Naive thymus-derived CD4-positive, alpha-beta T cell (primary cell): Measurements from ENCODE around the gene PNPLA4. TPM values are rescaled to one million over a fixed set of nuclear protein-coding genes. Genes with fewer than 3 reads are reported as not detected.

Experiments used
- ATAC-seq: fragments of 150-1000 bp; cut with Tn5 transposase; 2 replicates; pipeline ENCODE4 v1.10.0; 2021; ENCODE audit warnings: mild to moderate bottlenecking, moderate library complexity
- CTCF ChIA-PET: fragments of 350-600 bp; sonication (Branson Sonifier 250); formaldehyde crosslinking; loops from one replicate; lab custom pipeline; 2021; ENCODE audit warnings: antibody characterized with exemption; lab: Charles Lee
- POLR2A ChIA-PET: fragments of 350-600 bp; sonication (Branson Sonifier 250); formaldehyde crosslinking; loops from one replicate; lab custom pipeline; 2021; ENCODE audit warnings: antibody characterized with exemption, inconsistent platforms; lab: Charles Lee
- DNase-seq, 9 donors: peaks; one replicate each; pipeline versions ENCODE4 v3.0.0 to v3.0.0-alpha.2; 2020 to 2022; ENCODE audit warnings: mixed read lengths in 1 of 9
- H3K27ac ChIP-seq: one replicate; pipeline ENCODE4 v1.7.0; 2013; ENCODE audit warnings: mild to moderate bottlenecking, low read depth, low read length, moderate library complexity
- H3K27me3 ChIP-seq, 2 donors: one replicate each; pipeline ENCODE4 v1.7.0; 2013; ENCODE audit warnings: low read length in 2 of 2, mild to moderate bottlenecking in 2 of 2, moderate library complexity in 2 of 2; ENCODE audit not compliant: control insufficient read depth in 2 of 2, insufficient read depth in 2 of 2
- H3K36me3 ChIP-seq, 3 experiments: 1 replicate in 2 of 3; 2 replicates in 1 of 3; pipeline ENCODE4 v1.7.0; 2013; ENCODE audit warnings: low read length in 3 of 3, mild to moderate bottlenecking in 3 of 3, moderate library complexity in 1 of 3; ENCODE audit not compliant: insufficient read depth in 3 of 3, control insufficient read depth in 2 of 3
- H3K4me1 ChIP-seq, 2 donors: one replicate each; pipeline ENCODE4 v1.7.0; 2013; ENCODE audit warnings: low read length in 2 of 2, mild to moderate bottlenecking in 2 of 2, moderate library complexity in 1 of 2; ENCODE audit not compliant: control insufficient read depth in 2 of 2, insufficient read depth in 2 of 2
- H3K4me3 ChIP-seq: 2 replicates; pipeline ENCODE4 v1.7.0; 2013; ENCODE audit warnings: mild to moderate bottlenecking, low read length
- H3K9me3 ChIP-seq, 3 experiments: 1 replicate in 2 of 3; 2 replicates in 1 of 3; pipeline ENCODE4 v1.7.0; 2013; ENCODE audit warnings: low read length in 3 of 3; ENCODE audit not compliant: control insufficient read depth in 2 of 3
- H3K27ac Mint-ChIP-seq, 9 donors: one replicate each; pipeline ENCODE4 v1.8.0; 2020 to 2022; ENCODE audit warnings: mixed read lengths in 9 of 9, mild to moderate bottlenecking in 8 of 9, moderate library complexity in 5 of 9, inconsistent platforms in 2 of 9
- H3K27me3 Mint-ChIP-seq, 5 donors: one replicate each; pipeline ENCODE4 v1.8.0; 2021 to 2022; ENCODE audit warnings: mixed read lengths in 5 of 5, mild to moderate bottlenecking in 1 of 5
- H3K36me3 Mint-ChIP-seq, 5 donors: one replicate each; pipeline ENCODE4 v1.8.0; 2020 to 2022; ENCODE audit warnings: mixed read lengths in 5 of 5, mild to moderate bottlenecking in 3 of 5, inconsistent platforms in 1 of 5
- H3K4me1 Mint-ChIP-seq, 7 donors: one replicate each; pipeline ENCODE4 v1.8.0; 2020 to 2022; ENCODE audit warnings: mixed read lengths in 7 of 7, mild to moderate bottlenecking in 3 of 7, inconsistent platforms in 1 of 7
- H3K4me3 Mint-ChIP-seq, 10 donors: one replicate each; pipeline ENCODE4 v1.8.0; 2020 to 2022; ENCODE audit warnings: mild to moderate bottlenecking in 10 of 10, mixed read lengths in 10 of 10, moderate library complexity in 6 of 10, inconsistent platforms in 2 of 10
- H3K9me3 Mint-ChIP-seq, 11 donors: one replicate each; pipeline ENCODE4 v1.8.0; 2020 to 2022; ENCODE audit warnings: mixed read lengths in 11 of 11, mild to moderate bottlenecking in 4 of 11, inconsistent platforms in 1 of 11, moderate library complexity in 1 of 11
- intact Hi-C, 2 donors: fragments of 100-400 bp; cut with micrococcal nuclease; formaldehyde crosslinking; loops; one replicate each; pipeline ENCODE4 v1.15.1; 2023
- polyA plus RNA-seq, 2 donors: library from polyadenylated mRNA; unstranded; fragments of 300-500 nt; fragmentation: Illumina TruSeq; gene quantifications; one replicate each; pipeline ENCODE4 v1.2.3, GENCODE V29; 2021
- total RNA-seq, 6 experiments: library from RNA in 5 of 6; stranded (reverse) in 5 of 6; gene quantifications; 1 replicate in 5 of 6; 2 replicates in 1 of 6; pipeline ENCODE4 v1.2.3 and lab custom pipeline; 2021 to 2026

PNPLA4 gene, protein sequence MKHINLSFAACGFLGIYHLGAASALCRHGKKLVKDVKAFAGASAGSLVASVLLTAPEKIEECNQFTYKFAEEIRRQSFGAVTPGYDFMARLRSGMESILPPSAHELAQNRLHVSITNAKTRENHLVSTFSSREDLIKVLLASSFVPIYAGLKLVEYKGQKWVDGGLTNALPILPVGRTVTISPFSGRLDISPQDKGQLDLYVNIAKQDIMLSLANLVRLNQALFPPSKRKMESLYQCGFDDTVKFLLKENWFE
- total RNA-seq: 1 to 10 TPM; 4.0 to 4.3 (median 4.2) TPM
- 10 to 100 TPM; 13.6 to 18.7 TPM for polyA plus RNA-seq
- total RNA-seq (lab: John Stamatoyannopoulos, UW): 3.0 reads per million, percentile 16 among the genes with 10 or more reads in this experiment

DNA sequence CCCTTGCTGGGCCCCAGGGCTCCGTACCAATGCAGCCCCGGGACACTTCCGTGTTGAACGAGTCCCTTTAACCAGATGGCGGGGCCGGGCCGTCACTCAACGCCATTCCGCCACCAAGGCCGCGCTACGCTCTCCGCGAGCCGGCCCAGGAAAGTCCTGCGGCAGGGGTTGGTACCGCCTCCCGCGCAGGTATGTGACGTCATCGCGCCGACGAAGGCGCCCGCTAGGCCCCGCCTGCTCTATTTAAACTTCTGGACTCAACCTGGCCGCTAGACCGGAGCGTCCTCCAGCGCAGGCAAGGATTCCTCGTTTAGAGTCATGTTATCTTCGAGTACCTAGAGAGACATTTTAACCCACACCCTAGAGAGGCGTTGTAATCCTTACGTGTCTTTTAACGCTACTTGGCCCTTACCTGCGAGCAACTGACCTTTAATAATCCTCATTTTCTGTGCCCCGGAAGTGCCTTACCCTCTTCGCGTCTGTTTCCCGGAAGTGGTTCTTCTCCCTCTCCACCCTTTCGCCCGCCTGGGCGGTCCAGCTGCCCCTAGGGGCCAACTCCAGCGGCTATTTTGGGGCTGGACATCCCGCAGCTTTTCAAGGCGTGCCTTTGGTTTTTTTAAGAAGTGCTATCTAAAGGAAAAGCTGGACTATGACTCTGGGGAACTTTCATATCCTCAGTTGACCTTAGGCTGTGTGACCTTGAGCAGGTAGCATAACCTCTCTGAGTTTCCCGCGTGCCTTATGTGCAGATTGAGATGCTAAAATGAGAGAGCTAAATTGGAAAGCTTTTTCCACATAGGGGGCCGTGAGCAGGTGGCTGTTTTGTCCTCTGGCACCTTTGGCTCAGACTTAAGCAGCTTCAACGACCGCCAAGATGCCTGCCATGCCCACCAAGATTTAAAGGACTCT lies at the start of gene PNPLA4:
Gene PNPLA4, minus strand, starts transcription at position 155 of the 909 bp plus-strand sequence. CDS start 1,294 bp downstream, outside the sequence.
- ATAC-seq: peak; percentile 96
- CTCF ChIA-PET: interaction anchor here (0.6 kb wide), 1 partner anchor 729 kb away, joined by 4 read pairs; no protein-coding TSS in a partner anchor
- intact Hi-C loops: loop anchor here (1.0 to 10.0 kb wide), 5 partner anchors 779 to 1907 kb away; partner anchors contain the start of gene PUDP (in 2 of the 2)
- H3K27ac ChIP-seq: peak within 1 kb of the TSS; percentile 85
- H3K4me3 Mint-ChIP-seq: peak within 1 kb of the TSS; percentile 83 to 99 (median 94)
- peaks cover 0 to 38% (median 22%) of the 10 kb centered on the region in 7 donors for H3K4me1 Mint-ChIP-seq
- peaks cover 6 to 11% of the 10 kb centered on the region in 2 donors for H3K4me1 ChIP-seq
- H3K27me3 ChIP-seq: no peaks in the 10 kb centered on the region
- no peaks in the 10 kb centered on the region for H3K9me3 ChIP-seq
- peak within 1 kb of the TSS; percentile 75 for H3K4me3 ChIP-seq
- no peaks in the 10 kb centered on the region for H3K27me3 Mint-ChIP-seq
- peak within 1 kb of the TSS; percentile 89 to 99 (median 96) for H3K27ac Mint-ChIP-seq
- POLR2A ChIA-PET: no interaction called here
- peak; percentile 58 to 87 (median 81) for DNase-seq
- H3K36me3 Mint-ChIP-seq: peaks cover 0 to 13% (median 2%) of the 10 kb centered on the region in 5 donors
- peaks cover 0 to 6% (median 0%) of the 10 kb centered on the region in 3 experiments for H3K36me3 ChIP-seq
- H3K9me3 Mint-ChIP-seq: peaks cover 0 to 3% (median 0%) of the 10 kb centered on the region in 11 donors

DNA sequence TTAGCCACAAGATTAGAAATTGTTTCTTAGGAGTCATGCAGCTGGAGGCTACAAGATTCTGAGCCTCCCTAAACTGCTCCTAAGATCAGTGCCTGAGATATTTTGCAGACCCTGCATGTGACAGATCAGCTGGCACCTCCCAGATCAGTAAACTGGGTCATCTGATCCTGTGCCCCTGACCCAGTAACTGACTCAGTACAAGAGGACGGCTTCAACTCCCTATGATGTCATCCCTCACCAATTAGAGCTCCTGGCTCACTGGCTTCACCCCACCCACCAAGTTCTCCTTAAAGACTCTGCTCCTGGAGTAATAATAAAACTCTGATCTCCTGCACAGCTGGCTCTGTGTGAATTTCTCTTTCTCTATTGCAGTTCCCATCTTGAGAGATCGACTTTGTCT lies 45.4 kb upstream of the PNPLA4 start:
- Mint-ChIP-seq H3K4me1 (no peaks in the 10 kb centered on the region), H3K27ac (no peak overlapping the region), H3K36me3 (peaks cover 0 to 18% (median 5%) of the 10 kb centered on the region in 5 donors), H3K27me3 (no peaks in the 10 kb centered on the region), H3K4me3 (no peak overlapping the region), H3K9me3 (peaks cover 0 to 16% (median 5%) of the 10 kb centered on the region in 11 donors)
- H3K27ac ChIP-seq: no peak overlapping the region
- DNase-seq (no peak), ATAC-seq (no peak)
- ChIA-PET POLR2A (no interaction called here), CTCF (no interaction called here)
- H3K36me3 ChIP-seq: no peaks in the 10 kb centered on the region
- H3K9me3 ChIP-seq: no peaks in the 10 kb centered on the region
- H3K27me3 ChIP-seq: no peaks in the 10 kb centered on the region
- intact Hi-C loops: no loop called here
- H3K4me3 ChIP-seq: no peak overlapping the region
- H3K4me1 ChIP-seq: no peaks in the 10 kb centered on the region

DNA sequence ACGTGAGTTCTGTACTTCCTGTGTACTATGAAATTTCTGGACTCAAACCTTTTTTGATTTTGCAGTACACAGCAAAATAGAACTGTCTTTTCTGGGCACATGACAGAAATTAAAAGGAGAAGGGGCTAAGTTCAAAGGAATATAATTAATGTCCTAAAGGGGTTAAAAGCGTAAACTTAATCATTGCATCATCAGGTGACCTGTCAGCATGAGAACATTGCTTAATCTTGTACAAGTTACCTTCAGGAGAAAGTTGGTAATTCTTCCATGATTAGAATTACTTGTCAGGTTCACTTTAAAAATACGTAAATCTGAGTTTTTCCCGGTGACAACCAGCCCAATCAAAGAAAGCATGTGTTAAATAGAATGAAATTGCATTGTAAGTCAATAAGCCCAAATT lies 43.2 kb upstream of the PNPLA4 start:
- Mint-ChIP-seq H3K4me1 (no peaks in the 10 kb centered on the region), H3K27ac (no peak overlapping the region), H3K36me3 (peaks cover 0 to 16% (median 5%) of the 10 kb centered on the region in 5 donors), H3K27me3 (no peaks in the 10 kb centered on the region), H3K9me3 (peaks cover 0 to 20% (median 7%) of the 10 kb centered on the region in 11 donors), H3K4me3 (no peak overlapping the region)
- H3K4me3 ChIP-seq: no peak overlapping the region
- intact Hi-C loops: no loop called here
- ChIA-PET POLR2A (no interaction called here), CTCF (no interaction called here)
- no peaks in the 10 kb centered on the region for H3K27me3 ChIP-seq
- H3K27ac ChIP-seq: no peak overlapping the region
- H3K9me3 ChIP-seq: no peaks in the 10 kb centered on the region
- DNase-seq (no peak), ATAC-seq (no peak)
- no peaks in the 10 kb centered on the region for H3K4me1 ChIP-seq
- no peaks in the 10 kb centered on the region for H3K36me3 ChIP-seq

DNA sequence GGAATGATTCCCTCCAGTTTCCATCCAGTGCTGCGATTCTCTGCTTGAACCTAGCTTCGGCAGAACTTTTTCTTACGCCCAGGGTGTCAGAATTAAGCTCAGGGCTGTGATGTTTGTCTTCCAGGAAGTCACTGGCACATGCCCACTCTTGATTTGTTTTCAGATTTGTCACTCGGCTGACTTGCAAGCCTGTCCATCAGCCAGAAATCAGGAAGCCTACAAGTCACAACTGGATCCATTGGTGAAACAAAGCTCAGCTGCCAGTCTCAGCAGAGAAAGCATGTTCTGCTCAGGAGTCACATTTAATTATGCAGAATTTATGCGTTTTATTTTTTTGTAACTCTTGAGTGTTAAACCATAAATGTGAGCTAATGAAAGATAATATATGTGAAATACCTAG lies 38.2 kb upstream of the PNPLA4 start:
- H3K27ac ChIP-seq: no peak overlapping the region
- ATAC-seq: no peak
- no peaks in the 10 kb centered on the region for H3K4me1 ChIP-seq
- Mint-ChIP-seq H3K36me3 (peaks cover 0 to 22% (median 8%) of the 10 kb centered on the region in 5 donors), H3K27me3 (no peaks in the 10 kb centered on the region), H3K4me1 (no peaks in the 10 kb centered on the region), H3K9me3 (peaks cover 0 to 29% (median 7%) of the 10 kb centered on the region in 11 donors), H3K4me3 (no peak overlapping the region), H3K27ac (no peak overlapping the region)
- POLR2A ChIA-PET: no interaction called here
- CTCF ChIA-PET: no interaction called here
- no peaks in the 10 kb centered on the region for H3K9me3 ChIP-seq
- H3K4me3 ChIP-seq: no peak overlapping the region
- no peaks in the 10 kb centered on the region for H3K27me3 ChIP-seq
- DNase-seq: no peak
- intact Hi-C loops: no loop called here
- H3K36me3 ChIP-seq: no peaks in the 10 kb centered on the region

DNA sequence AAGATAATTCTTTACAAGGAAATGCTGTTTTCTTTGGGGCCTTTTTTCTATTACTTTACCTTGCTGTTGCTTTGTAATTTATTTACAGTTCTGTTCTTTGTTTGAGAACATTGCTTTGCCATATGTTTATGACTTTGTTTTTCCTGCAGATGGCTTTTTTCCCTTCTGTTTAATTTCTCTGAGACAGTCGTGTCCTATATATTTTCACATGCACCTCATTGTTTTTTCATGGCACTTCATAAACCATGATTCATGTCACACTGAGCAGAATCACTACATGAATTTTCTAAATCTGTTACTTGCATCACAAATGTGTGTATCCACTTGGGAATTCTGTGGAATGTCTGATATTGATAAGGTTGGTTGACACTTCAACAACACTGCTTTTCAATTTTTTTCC lies 33.0 kb upstream of the PNPLA4 start:
- no peaks in the 10 kb centered on the region for H3K36me3 ChIP-seq
- ATAC-seq: no peak
- Mint-ChIP-seq H3K27ac (no peak overlapping the region), H3K4me1 (no peaks in the 10 kb centered on the region), H3K4me3 (no peak overlapping the region), H3K9me3 (peaks cover 4 to 32% (median 9%) of the 10 kb centered on the region in 11 donors), H3K36me3 (peaks cover 0 to 26% (median 4%) of the 10 kb centered on the region in 5 donors), H3K27me3 (peaks cover 0 to 6% (median 0%) of the 10 kb centered on the region in 5 donors)
- peaks cover 0 to 12% (median 0%) of the 10 kb centered on the region in 3 experiments for H3K9me3 ChIP-seq
- no peak overlapping the region for H3K4me3 ChIP-seq
- no peak overlapping the region for H3K27ac ChIP-seq
- H3K27me3 ChIP-seq: no peaks in the 10 kb centered on the region
- POLR2A ChIA-PET: no interaction called here
- intact Hi-C loops: no loop called here
- CTCF ChIA-PET: no interaction called here
- no peaks in the 10 kb centered on the region for H3K4me1 ChIP-seq
- DNase-seq: no peak

DNA sequence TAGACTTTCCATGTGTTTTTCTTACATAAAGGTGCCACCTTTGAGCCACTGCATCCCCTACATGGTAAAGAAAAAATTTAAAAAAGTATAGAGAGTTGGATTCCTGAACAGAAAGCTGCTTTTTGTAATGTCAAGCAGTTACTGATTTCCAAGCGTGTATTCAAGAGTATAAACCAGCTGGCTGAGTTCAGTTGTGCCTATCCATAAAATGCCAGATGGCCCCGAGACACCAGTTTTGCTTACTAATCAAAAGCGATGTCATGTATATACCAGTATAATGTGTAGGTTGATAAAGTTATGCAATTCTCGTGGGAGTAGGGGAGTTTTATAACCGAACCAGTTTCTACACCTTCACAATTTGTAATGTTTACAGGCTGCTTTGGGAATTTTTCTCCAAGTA lies 26.2 kb upstream of the PNPLA4 start:
- Histone ChIP-seq H3K27me3 (no peaks in the 10 kb centered on the region), H3K4me3 (no peak overlapping the region), H3K9me3 (peaks cover 0 to 12% (median 0%) of the 10 kb centered on the region in 3 experiments), H3K27ac (no peak overlapping the region), H3K4me1 (no peaks in the 10 kb centered on the region), H3K36me3 (no peaks in the 10 kb centered on the region)
- intact Hi-C loops: no loop called here
- Mint-ChIP-seq H3K27ac (no peak overlapping the region), H3K36me3 (peaks cover 0 to 16% (median 0%) of the 10 kb centered on the region in 5 donors), H3K27me3 (peaks cover 0 to 6% (median 0%) of the 10 kb centered on the region in 5 donors), H3K9me3 (peaks cover 3 to 24% (median 9%) of the 10 kb centered on the region in 11 donors), H3K4me3 (no peak overlapping the region), H3K4me1 (no peaks in the 10 kb centered on the region)
- ATAC-seq: no peak
- ChIA-PET POLR2A (no interaction called here), CTCF (interaction anchor here (0.7 kb wide), 1 partner anchor 1735 kb away, joined by 3 read pairs; no protein-coding TSS in a partner anchor)
- no peak for DNase-seq
